PC-3 (cell line): Measurements from ENCODE around the gene SHBG. TPM values are rescaled to one million over a fixed set of nuclear protein-coding genes. Genes with fewer than 3 reads are reported as not detected.

Source experiments
- ATAC-seq: fragments of 200-7000 bp; cut with Tn5 transposase; 2 replicates; pipeline ENCODE4 v1.9.1; 2020; ENCODE audit warnings: mild to moderate bottlenecking, moderate library complexity
- BruUV-seq: library from RNA; stranded (reverse); fragments of 400-500 nt; replicated peaks from 2 replicates; lab custom pipeline; 2021; lab: Mats Ljungman, UMichigan
- CTCF ChIA-PET: fragments of 300-600 bp; sonication (Branson Sonifier 250); formaldehyde crosslinking; loops from one replicate; lab custom pipeline; 2022; ENCODE audit warnings: antibody characterized with exemption; lab: Charles Lee
- POLR2A ChIA-PET: fragments of 300-600 bp; sonication (Branson Sonifier 250); formaldehyde crosslinking; loops from one replicate; lab custom pipeline; 2022; ENCODE audit warnings: antibody characterized with exemption; ENCODE audit not compliant: unreplicated experiment; lab: Charles Lee
- DNase-seq: peaks from one replicate; pipeline ENCODE4 v3.0.0-alpha.2; 2015
- H2AFZ ChIP-seq: fragments of 300-600 bp; sonication (generic); 2 replicates; pipeline ENCODE4 v1.6.0; 2016; ENCODE audit warnings: antibody characterized with exemption, low read length
- H3F3A ChIP-seq: fragments of 300-600 bp; sonication (generic); one replicate; pipeline ENCODE4 v1.6.0; 2017; ENCODE audit warnings: antibody characterized with exemption, low read length, control low read depth, mild to moderate bottlenecking; ENCODE audit not compliant: unreplicated experiment
- H3K27ac ChIP-seq: fragments of 300-600 bp; sonication (generic); 2 replicates; pipeline ENCODE4 v1.5.1; 2016; ENCODE audit warnings: mild to moderate bottlenecking, low read length
- H3K27me3 ChIP-seq: fragments of 300-600 bp; sonication (generic); 2 replicates; pipeline ENCODE4 v1.6.1; 2016; ENCODE audit warnings: low read length, mixed read lengths
- H3K36me3 ChIP-seq: fragments of 300-600 bp; sonication (generic); 2 replicates; pipeline ENCODE4 v1.6.1; 2016; ENCODE audit warnings: low read depth, mixed run types, low read length, mixed read lengths
- H3K4me1 ChIP-seq: fragments of 300-600 bp; sonication (generic); 2 replicates; pipeline ENCODE4 v1.5.1; 2016; ENCODE audit warnings: low read length; ENCODE audit not compliant: insufficient read depth
- H3K4me2 ChIP-seq: fragments of 300-600 bp; sonication (generic); 2 replicates; pipeline ENCODE4 v1.6.0; 2016; ENCODE audit warnings: low read length
- H3K4me3 ChIP-seq: fragments of 300-600 bp; sonication (generic); 2 replicates; pipeline ENCODE4 v1.5.1; 2016; ENCODE audit warnings: mild to moderate bottlenecking, low read length, mixed read lengths
- H3K79me2 ChIP-seq: fragments of 300-600 bp; sonication (generic); 2 replicates; pipeline ENCODE4 v1.6.1; 2017; ENCODE audit warnings: low read length, mixed read lengths
- H3K9ac ChIP-seq: fragments of 300-600 bp; sonication (generic); 2 replicates; pipeline ENCODE4 v1.6.0; 2016; ENCODE audit warnings: mild to moderate bottlenecking, low read length
- H3K9me2 ChIP-seq: fragments of 300-600 bp; sonication (generic); replicated peaks from 2 replicates; pipeline ENCODE4 v1.6.1; 2016; ENCODE audit warnings: mixed run types, low read length, mixed read lengths
- H3K9me3 ChIP-seq: fragments of 300-600 bp; sonication (generic); 2 replicates; pipeline ENCODE4 v1.6.1; 2016; ENCODE audit warnings: low read length, mixed read lengths
- H4K20me1 ChIP-seq: fragments of 300-600 bp; sonication (generic); 2 replicates; pipeline ENCODE4 v1.6.1; 2016; ENCODE audit warnings: low read length, mixed read lengths
- CTCF ChIP-seq: fragments of 300-600 bp; sonication (generic); conservative IDR thresholded peaks from 2 replicates; pipeline ENCODE4 v1.5.1; 2017; ENCODE audit warnings: antibody characterized with exemption, low read depth, mild to moderate bottlenecking, low read length
- EZH2 ChIP-seq: fragments of 300-600 bp; sonication (generic); IDR thresholded peaks from one replicate; pipeline ENCODE4 v1.6.1; 2017; ENCODE audit warnings: antibody characterized with exemption, mild to moderate bottlenecking, low read length; ENCODE audit not compliant: unreplicated experiment
- EZH2phosphoT487 ChIP-seq: fragments of 300-600 bp; sonication (generic); IDR thresholded peaks from 2 replicates; pipeline ENCODE4 v1.6.1; 2018; ENCODE audit warnings: mild to moderate bottlenecking, antibody characterized with exemption, low read length, borderline replicate concordance
- intact Hi-C: fragments of 100-400 bp; cut with micrococcal nuclease; formaldehyde crosslinking; loops from 2 replicates; pipeline ENCODE4 v1.9.0; 2023
- total RNA-seq: library from RNA; depleted of rRNA; stranded (reverse); fragments of >200 nt; gene quantifications from 2 replicates; pipeline ENCODE4 v1.2.3, GENCODE V29; 2014

The SHBG gene
- total RNA-seq, 1 experiment from 2014 or later, result not detected

DNA sequence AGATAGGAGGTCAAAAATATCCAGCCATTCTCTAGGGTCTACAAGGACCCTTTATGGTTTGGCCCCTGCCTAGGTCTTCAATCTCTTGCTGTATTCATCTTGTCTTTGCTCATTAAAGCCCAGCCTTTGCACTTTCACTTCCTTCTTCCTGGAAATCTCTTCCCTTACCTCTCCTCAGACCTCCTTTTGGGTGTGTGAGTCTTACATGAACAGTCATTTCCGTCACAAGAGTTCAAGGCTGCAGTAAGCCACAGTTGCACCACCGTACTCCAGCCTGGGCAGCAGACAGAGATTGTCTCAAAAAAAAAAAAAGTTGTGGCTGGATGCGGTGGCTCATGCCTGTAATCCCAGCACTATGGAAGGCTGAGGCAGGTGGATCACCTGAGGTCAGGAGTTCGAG, 14.8 kb downstream of the SHBG start:
- TF ChIP-seq EZH2 (no peak), EZH2phosphoT487 (no peak), CTCF (no peak)
- BruUV-seq, result no TSS peak
- intact Hi-C loops, result no loop called here
- no peaks in the 10 kb centered on the region for H3K4me1 ChIP-seq
- H3F3A ChIP-seq, result no peaks in the 10 kb centered on the region
- no peak overlapping the region for H3K27ac ChIP-seq
- H3K9ac ChIP-seq, result no peak overlapping the region
- H2AFZ ChIP-seq, result no peak overlapping the region
- CTCF ChIA-PET, result no interaction called here
- H3K9me2 ChIP-seq, result no peaks in the 10 kb centered on the region
- no peaks in the 10 kb centered on the region for H3K9me3 ChIP-seq
- no peaks in the 10 kb centered on the region for H3K36me3 ChIP-seq
- H3K4me3 ChIP-seq, result no peak overlapping the region
- H4K20me1 ChIP-seq, result no peaks in the 10 kb centered on the region
- no peak overlapping the region for H3K4me2 ChIP-seq
- POLR2A ChIA-PET, result no interaction called here
- H3K79me2 ChIP-seq, result no peaks in the 10 kb centered on the region
- ATAC-seq (no peak), DNase-seq (no peak)
- H3K27me3 ChIP-seq, result no peaks in the 10 kb centered on the region

DNA sequence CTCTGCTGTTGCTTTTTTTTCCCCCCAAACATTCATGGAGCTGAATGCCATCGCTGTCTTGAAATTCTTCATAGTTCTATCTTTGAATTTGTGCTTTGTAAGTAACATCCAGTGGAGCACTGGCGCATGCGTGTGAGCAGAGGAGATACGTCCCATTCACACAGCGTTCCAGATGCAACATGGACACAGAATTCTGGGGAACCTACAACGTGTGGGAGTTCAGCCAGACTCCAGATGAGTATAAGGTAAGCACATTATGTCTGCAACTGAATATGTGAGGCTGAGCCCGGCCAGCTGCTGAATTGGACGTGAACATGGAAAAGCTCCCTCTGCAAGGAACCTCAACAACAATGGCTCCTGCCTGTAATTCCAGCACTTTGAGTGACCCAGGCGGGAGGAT, 16.5 kb downstream of the SHBG start:
- BruUV-seq, result no TSS peak
- Histone ChIP-seq H3K27ac (no peak overlapping the region), H3K9me3 (no peaks in the 10 kb centered on the region), H3F3A (no peaks in the 10 kb centered on the region), H3K9ac (no peak overlapping the region), H3K27me3 (peaks cover 7% of the 10 kb centered on the region), H3K4me2 (no peak overlapping the region), H3K79me2 (no peaks in the 10 kb centered on the region), H3K4me3 (no peak overlapping the region), H2AFZ (no peak overlapping the region), H3K9me2 (no peaks in the 10 kb centered on the region), H4K20me1 (no peaks in the 10 kb centered on the region), H3K36me3 (no peaks in the 10 kb centered on the region), H3K4me1 (no peaks in the 10 kb centered on the region; the same call in 1 of the 2 replicates)
- no peak for TF ChIP-seq EZH2
- TF ChIP-seq EZH2phosphoT487, result no peak
- DNase-seq, result no peak
- CTCF ChIA-PET, result no interaction called here
- intact Hi-C loops, result no loop called here
- POLR2A ChIA-PET, result interaction anchor here (0.6 kb wide), 1 partner anchor 210 kb away, joined by 4 read pairs; no protein-coding TSS in a partner anchor
- no peak for ATAC-seq

- Histone ChIP-seq H3K9ac (no peak overlapping the region), H3K4me2 (no peak overlapping the region), H3K79me2 (no peaks in the 10 kb centered on the region), H3K4me1 (no peaks in the 10 kb centered on the region; the same call in 1 of the 2 replicates), H3F3A (no peaks in the 10 kb centered on the region), H3K9me2 (no peaks in the 10 kb centered on the region), H3K27ac (no peak overlapping the region), H2AFZ (no peak overlapping the region), H3K36me3 (no peaks in the 10 kb centered on the region), H3K9me3 (no peaks in the 10 kb centered on the region), H3K4me3 (no peak overlapping the region), H3K27me3 (peaks cover 12% of the 10 kb centered on the region), H4K20me1 (no peaks in the 10 kb centered on the region)
- intact Hi-C loops, result no loop called here
- ChIA-PET CTCF (no interaction called here), POLR2A (no interaction called here)
- BruUV-seq, result no TSS peak
- TF ChIP-seq CTCF, result no peak
- TF ChIP-seq EZH2, result no peak
- DNase-seq, result no peak
- ATAC-seq, result no peak
Observed at GRCh38 chr17:7647018-7647417, 17.1 kb downstream of the SHBG start.
